SIG-M5 treated with dmso at 0.1 percent for 504 hours (cell line): ENCODE measurements around the gene ZNF660.
"Not testable (repeated sequence)": the region's sequence is repeated elsewhere in the genome, so short reads cannot be mapped to it uniquely, and the experiment has no call there.

Experiments
- DNase-seq: peaks from one replicate; lab custom pipeline; 2025; ENCODE audit not compliant: unreplicated experiment; lab: John Stamatoyannopoulos, UW

The ZNF660 gene

DNA sequence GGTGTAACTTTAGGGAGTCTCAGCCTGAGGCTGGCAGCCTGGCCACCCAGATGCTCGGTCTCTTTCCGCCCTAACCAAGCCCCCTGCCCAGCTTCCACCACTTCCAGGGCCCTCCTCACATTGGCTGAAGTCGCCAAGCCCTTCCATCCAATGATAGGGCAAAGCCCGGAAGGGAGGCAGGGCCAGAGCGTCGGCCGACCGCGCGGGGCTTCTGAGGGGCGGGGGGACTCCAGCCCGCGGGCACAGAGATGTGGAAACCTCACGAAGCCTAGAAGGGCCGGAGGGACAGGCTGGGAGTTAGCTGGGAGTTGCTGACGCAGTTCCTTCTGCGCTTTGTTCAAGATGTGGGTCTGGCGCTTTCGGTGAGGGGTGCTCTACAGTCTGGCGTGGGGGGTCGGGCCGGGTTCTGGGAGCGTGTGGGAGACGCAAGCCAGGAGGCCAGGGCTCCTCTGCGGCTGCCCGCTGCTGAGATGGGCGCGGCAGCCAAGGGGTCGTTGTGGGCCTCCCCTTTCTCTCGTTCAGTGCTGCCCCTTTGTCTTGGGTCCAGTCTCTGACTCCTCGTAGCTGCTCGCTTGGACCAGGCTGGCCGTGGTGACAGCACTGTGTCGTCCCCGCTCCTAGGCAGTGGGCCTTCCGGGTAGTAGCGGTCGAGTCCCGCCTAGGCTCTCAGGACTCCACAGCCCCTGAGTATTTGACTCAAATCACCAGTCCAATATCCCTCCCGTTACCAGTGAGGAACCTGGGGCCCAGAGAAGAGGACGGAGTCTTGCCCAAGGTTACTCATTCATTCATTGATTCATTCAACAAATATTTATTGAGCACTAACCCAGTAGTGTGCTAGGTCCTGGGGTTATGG, at the start of gene ZNF660:
ZNF660 (plus strand) TSS at position 319 of the 856 bp plus-strand sequence. CDS start 9,230 bp downstream, outside the sequence.
- no peak for DNase-seq

DNA sequence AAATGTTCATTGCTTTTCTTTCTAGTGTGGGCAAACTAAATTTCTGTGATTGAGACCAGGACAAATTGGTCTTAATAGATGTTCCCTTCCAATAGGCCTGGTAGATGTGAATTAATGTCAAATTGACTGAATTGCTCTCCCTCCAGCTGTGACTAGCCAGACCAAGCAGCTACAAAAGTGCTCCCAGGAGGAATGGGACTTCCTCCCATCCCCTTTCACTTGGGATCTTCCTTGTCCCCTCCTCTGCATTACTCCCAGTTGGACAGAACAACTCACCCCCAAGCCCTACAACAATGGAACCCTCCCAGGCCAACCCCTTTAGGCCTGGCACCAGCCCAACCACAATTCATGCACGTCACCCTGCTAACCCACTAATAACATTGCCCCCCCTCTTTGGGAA, 49.4 kb upstream of the ZNF660 start:
- DNase-seq: no peak

DNA sequence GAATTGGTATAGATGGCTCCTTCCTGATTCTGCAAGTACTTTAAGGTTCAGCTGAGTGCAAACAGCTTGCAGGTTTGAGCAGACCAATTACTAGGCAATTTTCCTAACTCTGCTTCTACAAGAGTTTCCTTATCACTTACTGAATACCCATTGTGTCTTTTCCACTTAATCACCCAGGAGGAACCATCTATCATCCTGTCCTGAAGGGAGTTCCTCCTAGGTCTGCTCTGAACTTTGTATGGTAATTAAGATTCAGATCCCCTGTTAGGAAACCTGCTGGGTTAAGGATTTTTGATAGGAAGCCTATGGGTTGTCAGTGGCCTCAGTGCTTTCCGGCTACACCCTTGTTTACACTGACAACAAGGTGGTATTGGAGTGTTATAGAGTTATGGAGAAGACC, 40.0 kb upstream of the ZNF660 start:
- DNase-seq: not testable (repeated sequence)

DNA sequence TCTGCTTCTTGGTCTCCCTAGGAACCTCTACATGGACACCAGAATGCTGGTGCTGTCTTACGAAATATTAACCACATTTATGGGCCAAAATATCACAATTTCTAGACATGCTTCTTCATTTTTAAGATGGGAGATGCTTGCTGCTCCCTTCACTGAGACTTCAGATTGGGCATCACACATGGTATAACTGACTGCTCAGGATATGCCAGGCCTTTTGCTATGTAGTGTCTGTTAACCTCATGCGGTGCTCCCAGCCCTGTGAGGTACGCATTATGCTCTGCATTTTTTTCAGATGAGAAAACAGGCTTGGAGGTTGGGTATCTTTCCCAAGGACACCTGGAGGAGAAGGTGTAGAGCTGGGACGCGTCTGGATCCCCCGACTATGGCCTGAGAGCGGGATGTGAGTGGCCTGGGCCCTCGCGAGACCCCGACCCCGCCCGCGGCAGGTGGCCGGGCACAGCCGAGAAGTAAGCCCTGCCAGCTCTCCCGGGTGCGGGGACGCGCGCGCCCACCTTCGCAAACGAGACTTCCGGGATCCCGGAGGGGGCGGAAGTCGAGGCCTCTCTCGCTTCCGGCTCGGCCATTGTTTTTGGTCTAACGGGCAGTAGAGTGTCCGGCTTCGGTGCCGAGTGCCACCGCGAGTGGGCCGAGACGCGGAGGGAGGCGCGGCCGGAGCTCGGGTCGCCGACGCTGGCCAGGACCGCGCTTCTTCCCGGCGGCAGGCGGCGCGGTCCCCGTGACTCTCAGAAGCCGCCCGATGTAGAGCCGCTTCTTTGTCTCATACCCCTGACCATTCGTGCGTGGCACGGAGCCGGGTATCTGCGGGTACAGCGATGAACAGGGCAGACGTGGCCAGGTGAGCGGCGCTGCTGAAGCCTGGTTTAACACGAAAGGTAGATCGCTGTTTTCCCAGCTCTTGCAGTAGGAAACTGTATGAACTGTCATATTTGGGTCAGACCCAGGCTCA, 29.9 kb upstream of the ZNF660 start, which contains the start of gene ZKSCAN7:
ZKSCAN7 (plus strand) TSS at position 568 of the 967 bp plus-strand sequence. CDS start 1,855 bp downstream, outside the sequence.
- no peak for DNase-seq

DNA sequence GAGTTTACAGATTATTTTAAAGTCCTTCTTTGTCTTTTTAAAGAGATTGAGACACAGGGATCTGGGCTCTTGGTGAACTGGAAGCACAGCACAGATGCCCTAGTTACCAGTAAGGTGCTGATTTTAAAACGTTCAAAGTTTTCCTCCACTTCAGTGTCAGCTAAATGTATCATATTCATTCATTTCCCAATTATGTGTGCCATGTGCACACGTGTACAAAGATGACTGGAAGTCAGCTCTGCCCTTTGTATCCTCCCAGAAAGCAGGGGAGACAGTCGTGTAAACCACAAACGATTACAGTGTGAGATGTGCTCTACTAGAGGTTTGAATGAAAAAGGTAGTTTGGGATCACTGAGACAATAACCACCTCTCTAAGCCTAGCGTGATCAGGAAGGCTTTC, 29.0 kb upstream of the ZNF660 start:
- DNase-seq: no peak

DNA sequence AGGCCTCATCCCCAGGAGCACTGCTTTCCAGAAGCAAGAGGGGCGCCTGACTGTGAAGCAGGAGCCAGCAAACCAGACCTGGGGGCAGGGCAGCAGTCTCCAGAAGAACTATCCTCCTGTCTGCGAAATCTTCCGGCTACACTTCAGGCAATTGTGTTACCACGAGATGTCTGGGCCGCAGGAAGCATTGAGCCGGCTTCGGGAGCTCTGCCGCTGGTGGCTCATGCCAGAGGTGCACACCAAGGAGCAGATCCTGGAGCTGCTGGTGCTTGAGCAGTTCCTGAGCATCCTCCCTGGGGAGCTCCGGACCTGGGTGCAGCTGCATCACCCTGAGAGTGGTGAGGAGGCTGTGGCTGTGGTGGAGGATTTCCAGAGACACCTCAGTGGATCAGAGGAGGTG, 27.7 kb upstream of the ZNF660 start:
- no peak for DNase-seq

DNA sequence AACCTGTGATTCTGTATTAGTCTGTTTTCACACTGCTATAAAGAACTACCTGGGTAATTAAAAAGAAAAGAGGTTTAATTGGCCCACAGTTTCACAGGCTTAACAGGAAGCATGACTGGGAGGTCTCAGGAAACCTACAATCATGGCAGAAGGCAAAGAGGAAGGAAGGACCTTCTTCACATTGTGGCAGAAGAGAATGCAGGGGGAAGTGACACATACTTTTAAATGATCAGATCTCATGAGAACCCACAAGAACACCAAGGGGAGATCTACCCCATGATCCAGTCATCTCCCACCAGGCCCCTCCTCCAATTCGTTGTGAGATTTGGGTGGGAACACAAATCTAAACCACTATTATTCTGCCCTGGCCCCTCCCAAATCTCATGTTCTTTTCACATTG, 23.7 kb upstream of the ZNF660 start:
- no peak for DNase-seq

DNA sequence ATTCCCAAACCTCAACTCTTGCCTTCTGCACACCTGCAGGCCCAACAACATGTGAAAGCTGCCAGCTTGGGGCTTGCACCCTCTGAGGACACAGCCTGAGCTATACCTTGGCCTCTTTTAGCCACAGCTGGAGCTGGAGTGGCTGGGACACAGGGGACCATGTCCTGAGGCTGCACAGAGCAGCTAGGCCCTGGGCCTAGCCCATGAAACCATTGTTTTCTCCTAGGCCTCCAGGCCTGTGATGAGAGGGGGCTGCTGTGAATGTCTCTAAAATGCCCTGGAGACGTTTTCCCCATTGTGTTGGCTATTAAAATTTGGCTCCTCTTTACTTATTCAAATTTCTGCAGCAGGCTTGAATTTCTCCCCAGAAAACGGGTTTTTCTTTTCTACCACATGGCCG, 22.6 kb upstream of the ZNF660 start:
- no peak for DNase-seq

DNA sequence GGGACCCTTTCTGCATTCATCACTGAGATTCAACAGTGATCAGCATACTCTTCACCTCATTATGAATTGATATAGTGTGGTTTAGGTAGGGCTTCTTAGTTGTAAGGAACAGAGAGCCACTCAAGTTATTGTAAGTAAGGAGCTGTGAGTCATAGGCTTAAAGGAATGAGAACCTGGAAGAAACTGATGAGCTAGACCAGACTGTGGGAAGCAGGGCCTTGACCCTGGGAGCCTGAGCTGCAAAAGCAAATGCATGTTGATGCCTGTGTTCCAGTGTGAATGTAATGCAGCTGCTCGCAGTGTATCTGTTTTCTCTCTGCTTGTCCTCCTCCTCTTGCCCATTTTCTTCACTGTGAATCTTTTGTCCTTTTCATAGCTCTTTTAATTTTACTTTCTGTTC, 16.2 kb upstream of the ZNF660 start:
- DNase-seq: no peak

DNA sequence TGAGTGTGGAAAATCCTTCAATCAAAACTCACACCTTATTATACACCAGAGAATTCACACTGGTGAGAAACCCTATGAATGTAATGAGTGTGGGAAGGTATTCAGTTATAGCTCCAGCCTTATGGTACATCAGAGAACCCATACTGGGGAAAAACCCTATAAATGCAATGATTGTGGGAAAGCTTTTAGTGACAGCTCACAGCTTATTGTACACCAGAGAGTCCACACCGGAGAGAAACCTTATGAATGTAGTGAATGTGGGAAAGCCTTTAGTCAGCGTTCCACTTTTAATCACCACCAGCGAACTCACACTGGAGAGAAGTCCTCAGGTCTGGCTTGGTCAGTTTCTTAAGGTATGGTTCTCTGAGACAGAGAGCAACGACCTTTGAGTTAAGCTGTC, 13.7 kb upstream of the ZNF660 start:
- DNase-seq: no peak

DNA sequence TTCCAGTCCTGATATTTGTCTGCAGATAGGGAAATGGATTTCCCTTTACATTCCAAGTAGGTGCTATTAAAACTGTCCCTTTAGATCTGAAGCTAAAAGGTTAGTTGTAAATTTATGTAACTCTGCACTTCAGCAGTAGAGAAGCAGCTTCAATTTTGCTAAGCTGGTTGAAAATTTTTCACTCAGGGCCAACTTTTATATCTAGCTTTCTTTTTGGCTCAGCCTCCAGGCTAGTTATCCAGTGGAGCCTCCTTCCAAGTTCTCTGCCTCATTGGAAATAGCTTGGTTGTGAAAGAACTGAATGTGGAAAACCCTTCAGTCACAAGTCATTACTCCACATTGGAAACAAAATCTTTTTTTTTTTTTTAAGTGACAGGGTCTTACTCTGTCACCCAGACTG, 8.2 kb upstream of the ZNF660 start:
- no peak for DNase-seq

DNA sequence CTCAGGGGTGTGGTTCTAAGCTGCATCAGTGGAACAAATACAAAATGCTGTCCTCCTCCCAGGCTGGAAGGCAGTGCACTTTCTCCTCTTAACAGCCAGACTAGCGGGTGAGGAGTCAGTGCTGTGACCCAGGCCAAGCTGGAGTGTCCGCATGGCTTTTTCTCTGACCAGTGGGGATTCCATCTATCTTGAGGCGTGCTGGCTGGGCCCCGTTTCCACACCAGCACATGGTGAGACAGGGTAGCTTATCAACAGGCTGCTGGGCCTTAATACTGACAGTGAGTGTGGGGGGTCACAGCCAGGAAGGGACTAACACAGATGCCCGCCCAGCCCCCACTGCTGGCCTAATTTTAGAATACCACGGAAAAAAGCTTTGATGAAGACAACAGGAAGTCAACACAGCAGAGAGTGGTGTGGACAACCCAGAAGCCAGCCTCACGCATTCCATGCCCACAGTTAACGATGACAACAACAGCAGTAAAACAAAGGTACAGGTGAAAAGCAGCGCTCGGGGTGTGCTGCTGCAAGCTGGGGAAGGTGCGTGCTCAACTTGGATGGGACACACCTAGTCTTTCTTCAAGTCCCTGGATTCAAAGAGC, 7.3 kb upstream of the ZNF660 start:
- not testable (repeated sequence) for DNase-seq

DNA sequence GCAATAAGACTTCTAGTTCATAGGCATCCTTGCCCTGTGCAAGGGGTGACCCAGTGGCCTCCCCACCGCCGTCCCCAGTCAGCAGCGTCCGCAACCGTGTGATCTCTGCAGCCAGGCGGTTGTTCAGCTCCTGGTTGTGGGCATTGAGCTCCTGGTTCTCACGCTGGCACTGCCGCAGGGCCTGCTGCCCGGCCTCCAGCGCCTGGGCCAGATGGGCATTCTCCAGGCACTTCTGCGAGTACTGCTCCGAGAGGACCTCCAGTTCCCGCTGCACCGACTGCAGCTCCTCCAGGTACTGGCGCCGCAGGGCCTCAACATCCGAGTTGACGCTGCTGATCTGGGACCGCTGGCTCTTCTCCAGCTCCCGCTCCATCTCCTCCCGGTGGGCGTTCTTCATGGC, 6.4 kb upstream of the ZNF660 start:
- not testable (repeated sequence) for DNase-seq

DNA sequence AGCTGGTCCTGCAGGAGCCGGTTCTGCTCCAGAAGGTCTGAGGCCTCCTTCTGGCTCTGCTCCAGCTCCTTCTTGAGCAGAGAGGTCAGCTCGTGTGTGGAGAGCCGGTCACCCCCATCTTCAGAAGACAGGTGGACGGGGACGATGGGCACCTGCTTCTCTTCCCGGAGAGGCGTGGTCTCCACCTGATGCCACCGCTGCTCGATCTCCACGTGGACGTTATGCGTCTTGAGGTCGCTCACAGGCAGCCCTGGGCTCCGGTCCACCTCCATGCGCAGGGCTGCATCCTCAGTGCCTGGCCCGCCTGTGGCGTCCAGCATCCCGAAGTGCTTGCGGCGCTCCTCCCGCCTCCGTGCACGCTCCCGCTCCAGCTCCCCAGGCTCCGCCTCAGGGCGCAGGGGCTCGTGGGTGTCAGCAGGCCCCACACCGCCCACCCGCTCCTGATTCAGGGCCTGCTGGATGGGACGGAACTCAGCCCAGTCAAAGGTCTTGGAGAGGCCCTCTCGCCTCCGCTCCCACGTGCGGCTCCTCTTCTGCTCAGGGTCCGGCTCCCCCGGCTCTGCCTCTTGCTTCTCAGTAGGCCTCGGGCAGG, 5.7 kb upstream of the ZNF660 start:
- not testable (repeated sequence) for DNase-seq

DNA sequence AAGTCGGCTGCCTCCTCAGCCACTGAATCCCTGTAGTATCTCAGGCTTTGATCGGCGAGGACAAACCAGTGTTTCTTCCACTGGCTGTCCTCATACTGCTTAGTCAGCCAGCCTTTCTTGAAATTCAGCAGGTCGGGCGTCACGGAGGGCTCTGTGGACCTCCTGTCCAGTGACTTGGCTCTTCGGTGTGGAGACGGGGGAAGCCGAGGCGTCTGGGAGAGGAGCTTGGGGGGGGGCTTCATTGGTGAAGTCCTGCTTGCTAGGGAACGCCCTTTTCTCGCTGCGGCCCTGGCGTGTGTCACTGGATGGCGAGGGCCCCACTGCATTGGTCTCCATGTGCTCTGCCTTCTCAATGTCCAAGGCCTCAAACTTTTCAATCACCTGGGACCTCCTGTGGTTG, 5.0 kb upstream of the ZNF660 start:
- not testable (repeated sequence) for DNase-seq

DNA sequence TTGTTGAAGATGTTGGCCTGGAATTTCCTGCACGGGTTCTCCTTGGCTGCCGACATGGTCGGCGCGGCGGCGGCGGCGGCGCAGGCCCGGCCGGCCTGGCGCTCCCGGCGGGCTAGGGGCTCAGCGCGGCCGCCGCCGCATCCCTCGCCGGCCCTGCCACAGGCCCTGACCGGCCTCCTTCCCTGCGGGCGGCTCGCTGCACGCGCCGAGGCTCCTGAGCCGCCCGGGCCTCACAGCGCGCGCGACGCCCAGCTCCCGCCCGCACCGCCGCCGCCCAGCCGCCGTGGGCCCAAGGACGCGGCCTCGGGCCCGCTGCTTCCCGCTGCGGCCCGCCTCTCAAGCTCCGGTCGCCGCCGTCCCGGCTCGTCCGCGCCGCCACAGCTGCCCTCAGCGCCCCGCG, 3.8 kb upstream of the ZNF660 start:
- not testable (repeated sequence) for DNase-seq

DNA sequence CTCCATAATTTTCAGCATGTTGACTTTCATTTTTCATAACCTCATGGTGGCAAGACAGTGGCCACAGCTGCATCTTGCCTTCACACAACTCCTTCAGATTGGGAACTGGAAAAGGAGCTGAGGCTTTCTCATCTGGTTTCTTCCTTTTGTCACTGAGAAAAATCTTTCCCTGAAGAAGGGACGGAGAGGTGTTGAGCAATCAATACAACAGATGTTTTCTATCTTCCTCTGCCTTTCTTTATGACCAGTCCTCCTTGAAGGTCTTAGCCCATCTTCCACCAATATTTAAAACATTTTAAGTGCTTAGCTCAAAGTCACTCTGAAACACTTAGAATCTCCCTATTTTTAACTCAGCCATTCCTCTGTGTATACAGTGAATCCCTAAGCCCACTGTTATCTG, 11.9 kb downstream of the ZNF660 start:
- DNase-seq: no peak

DNA sequence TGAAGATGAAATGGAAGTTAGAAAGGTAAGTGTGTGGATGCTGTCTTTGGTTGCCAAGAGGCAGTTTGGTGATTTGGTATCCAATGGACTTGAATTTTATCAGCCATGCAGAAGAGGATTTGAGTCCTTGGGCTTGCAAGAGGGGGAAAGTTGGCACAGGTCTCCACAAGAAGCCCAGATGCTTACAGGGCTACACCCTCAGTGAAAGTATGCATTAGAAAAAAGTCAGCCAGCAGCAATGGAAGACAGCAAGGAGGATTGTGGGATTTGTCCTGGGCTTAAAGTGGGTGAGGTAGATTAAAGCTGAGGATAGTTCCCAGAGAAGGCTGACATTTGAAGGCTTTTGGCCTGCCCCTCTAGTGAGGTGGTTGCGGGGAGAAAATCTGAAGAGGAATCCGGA, 17.0 kb downstream of the ZNF660 start:
- no peak for DNase-seq

DNA sequence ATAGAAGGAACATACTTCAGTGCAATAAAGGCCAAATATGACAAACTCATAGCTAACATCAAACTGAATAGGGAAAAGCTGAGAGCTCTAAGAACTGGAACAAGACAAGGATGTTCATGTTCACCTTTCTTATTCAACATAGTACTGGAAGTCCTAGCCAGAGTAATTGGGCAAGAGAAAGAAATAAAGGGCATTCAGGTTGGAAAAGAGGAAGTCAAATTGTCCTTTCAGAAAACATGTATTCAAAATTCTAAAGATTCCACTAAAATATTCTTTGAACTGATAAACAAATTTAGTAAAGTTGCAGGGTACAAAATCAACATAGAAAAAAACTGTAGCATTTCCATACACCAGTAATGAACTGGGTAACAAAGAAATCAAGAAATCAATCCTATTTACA, 27.9 kb downstream of the ZNF660 start:
- DNase-seq: peak; percentile 18

DNA sequence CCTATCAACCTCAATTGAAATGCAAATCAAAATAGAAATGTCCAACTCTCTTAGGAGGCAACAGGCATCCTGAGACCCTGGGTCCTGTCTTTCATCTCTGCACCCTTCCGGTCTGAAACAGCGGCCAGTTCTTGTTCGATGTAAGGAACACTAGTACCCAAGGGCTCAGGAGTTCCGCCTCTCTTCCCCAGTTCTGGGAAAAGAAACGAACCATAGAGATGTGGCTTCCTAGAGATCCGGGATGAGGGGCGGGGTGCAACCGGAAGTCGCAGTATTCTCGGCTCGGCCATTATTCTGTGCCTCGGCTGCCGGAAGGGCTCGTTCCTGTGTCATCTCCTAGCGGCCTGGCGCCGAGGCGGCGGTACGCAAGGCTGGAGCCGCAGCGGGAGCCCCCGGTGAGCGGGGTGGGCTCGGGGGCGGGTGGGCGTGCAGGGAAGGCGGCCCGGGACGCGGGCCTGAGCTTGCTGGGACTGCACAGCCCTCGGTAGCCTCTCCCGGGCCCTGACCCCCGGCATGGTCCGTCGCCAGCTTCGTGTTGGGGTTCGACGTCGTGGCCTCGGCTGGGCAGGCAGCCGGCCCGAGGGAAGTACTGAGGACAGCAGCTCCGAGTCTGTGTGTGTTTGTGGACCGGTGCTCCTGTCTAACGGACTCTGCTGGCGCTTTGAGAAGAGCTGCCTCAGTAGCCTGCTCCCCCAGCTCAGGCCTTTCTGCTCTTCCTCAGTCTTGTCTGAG, 40.2 kb downstream of the ZNF660 start, which contains the start of gene ZNF197:
ZNF197 (plus strand) TSS at position 288 of the 732 bp plus-strand sequence. CDS start 4,119 bp downstream, outside the sequence.
- peak; percentile 87 for DNase-seq
